Breast epithelium (tissue), 4 donors: Measurements from ENCODE around the gene KIF14. TPM values are rescaled to one million over a fixed set of nuclear protein-coding genes. Genes with fewer than 3 reads are reported as not detected.

Source experiments
- DNase-seq, 2 donors: peaks; one replicate each; pipeline ENCODE4 v3.0.0-alpha.2; 2019; ENCODE audit warnings: low spot score in 2 of 2
- H3K27ac ChIP-seq, 2 donors: fragments of 200-600 bp; sonication (generic) in 1 of 2; one replicate each; pipeline ENCODE4 v1.5.1; 2016 to 2019; ENCODE audit warnings: mild to moderate bottlenecking in 1 of 2
- H3K27me3 ChIP-seq, 2 donors: fragments of 200-600 bp; sonication (generic) in 1 of 2; one replicate each; pipeline versions ENCODE4 v1.5.1 to v1.6.0; 2017 to 2019; ENCODE audit warnings: control low read depth in 1 of 2, mild to moderate bottlenecking in 1 of 2
- H3K36me3 ChIP-seq: fragments of 200-600 bp; one replicate; pipeline ENCODE4 v1.5.1; 2019
- H3K4me1 ChIP-seq, 2 donors: fragments of 200-600 bp; sonication (generic); one replicate each; pipeline ENCODE4 v1.5.1; 2016 to 2019; ENCODE audit warnings: control low read depth in 1 of 2
- H3K4me3 ChIP-seq, 3 donors: fragments of 200-600 bp; sonication (generic); 1 replicate in 2 of 3; 2 replicates in 1 of 3; pipeline ENCODE4 v1.5.1; 2016 to 2019; ENCODE audit warnings: mild to moderate bottlenecking in 3 of 3, moderate library complexity in 2 of 3
- H3K9me3 ChIP-seq, 2 donors: fragments of 200-600 bp; sonication (generic) in 1 of 2; one replicate each; pipeline ENCODE4 v1.5.1; 2016 to 2019; ENCODE audit warnings: control low read depth in 1 of 2
- POLR2A ChIP-seq: fragments of 450-650 bp; IDR thresholded peaks from one replicate; pipeline ENCODE4 v1.6.1; 2016; ENCODE audit warnings: antibody characterized with exemption, mild to moderate bottlenecking, moderate library complexity
- POLR2AphosphoS5 ChIP-seq, 3 donors: sonication (generic); formaldehyde crosslinking; IDR thresholded peaks; one replicate each; pipeline ENCODE4 v1.6.1; 2017; ENCODE audit warnings: antibody characterized with exemption in 3 of 3
- intact Hi-C: fragments of 100-400 bp; cut with DNase I; formaldehyde crosslinking; loops from one replicate; pipeline ENCODE4 v1.15.1; 2023; ENCODE audit warnings: low total_unique reads
- total RNA-seq, 3 donors: library from RNA; depleted of rRNA; stranded (reverse); fragments of >200 nt; gene quantifications; one replicate each; pipeline ENCODE4 v1.1.0, GENCODE V29; 2016
- TF ChIP-seq, protein P1 (sequence below), 3 donors: fragments of 450-650 bp; IDR thresholded peaks; one replicate each; pipeline ENCODE4 v1.5.1; 2016 to 2017; ENCODE audit warnings: antibody characterized with exemption in 3 of 3, mild to moderate bottlenecking in 3 of 3, moderate library complexity in 3 of 3

KIF14 gene
- total RNA-seq, 3 donors from 2014 or later = under 0.01 to 0.64 (median 0.29) TPM

DNA sequence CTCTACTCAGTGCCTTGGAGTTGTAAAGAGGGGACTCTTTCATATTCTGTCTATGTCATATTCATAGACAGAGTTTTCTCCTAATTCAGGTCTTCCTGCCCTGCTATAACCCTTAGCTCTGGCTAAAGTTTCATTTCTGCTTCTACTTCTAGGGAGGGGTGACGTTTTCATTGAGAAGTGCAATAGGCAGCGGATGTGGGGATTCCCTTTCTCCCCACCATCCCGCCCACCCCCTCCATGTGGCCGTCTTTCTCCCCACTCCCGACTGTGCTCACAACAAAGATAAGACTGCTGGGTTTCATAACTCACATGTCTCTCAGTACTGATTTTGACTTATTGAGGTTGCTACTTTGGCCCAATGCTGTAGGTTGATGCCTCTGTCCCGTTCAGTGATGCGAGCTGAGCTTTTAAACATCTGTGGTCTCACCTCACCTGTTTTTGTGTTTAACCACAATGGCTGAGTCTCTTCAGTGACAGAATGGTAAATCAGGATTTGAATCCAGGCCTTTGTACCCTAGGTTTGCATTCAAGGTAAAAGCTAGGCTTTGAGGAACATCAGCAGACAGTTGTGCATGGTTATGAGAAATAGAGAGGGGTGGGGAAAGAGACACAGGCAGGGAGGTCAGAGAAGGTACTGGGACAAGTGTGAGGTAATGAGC lies 7.8 kb upstream of the KIF14 start:
- TF ChIP-seq, protein P1, sequence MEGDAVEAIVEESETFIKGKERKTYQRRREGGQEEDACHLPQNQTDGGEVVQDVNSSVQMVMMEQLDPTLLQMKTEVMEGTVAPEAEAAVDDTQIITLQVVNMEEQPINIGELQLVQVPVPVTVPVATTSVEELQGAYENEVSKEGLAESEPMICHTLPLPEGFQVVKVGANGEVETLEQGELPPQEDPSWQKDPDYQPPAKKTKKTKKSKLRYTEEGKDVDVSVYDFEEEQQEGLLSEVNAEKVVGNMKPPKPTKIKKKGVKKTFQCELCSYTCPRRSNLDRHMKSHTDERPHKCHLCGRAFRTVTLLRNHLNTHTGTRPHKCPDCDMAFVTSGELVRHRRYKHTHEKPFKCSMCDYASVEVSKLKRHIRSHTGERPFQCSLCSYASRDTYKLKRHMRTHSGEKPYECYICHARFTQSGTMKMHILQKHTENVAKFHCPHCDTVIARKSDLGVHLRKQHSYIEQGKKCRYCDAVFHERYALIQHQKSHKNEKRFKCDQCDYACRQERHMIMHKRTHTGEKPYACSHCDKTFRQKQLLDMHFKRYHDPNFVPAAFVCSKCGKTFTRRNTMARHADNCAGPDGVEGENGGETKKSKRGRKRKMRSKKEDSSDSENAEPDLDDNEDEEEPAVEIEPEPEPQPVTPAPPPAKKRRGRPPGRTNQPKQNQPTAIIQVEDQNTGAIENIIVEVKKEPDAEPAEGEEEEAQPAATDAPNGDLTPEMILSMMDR (IDR thresholded peaks at IDR 0.05) = no peak
- no peak for TF ChIP-seq POLR2AphosphoS5 (IDR thresholded peaks at IDR 0.05)
- no peak for TF ChIP-seq POLR2A
- Histone ChIP-seq H3K27ac (no peak overlapping the region), H3K27me3 (no peaks in the 10 kb centered on the region), H3K36me3 (no peaks in the 10 kb centered on the region), H3K9me3 (no peaks in the 10 kb centered on the region), H3K4me1 (no peaks in the 10 kb centered on the region), H3K4me3 (no peak overlapping the region)
- intact Hi-C loops = no loop called here
- DNase-seq = no peak

DNA sequence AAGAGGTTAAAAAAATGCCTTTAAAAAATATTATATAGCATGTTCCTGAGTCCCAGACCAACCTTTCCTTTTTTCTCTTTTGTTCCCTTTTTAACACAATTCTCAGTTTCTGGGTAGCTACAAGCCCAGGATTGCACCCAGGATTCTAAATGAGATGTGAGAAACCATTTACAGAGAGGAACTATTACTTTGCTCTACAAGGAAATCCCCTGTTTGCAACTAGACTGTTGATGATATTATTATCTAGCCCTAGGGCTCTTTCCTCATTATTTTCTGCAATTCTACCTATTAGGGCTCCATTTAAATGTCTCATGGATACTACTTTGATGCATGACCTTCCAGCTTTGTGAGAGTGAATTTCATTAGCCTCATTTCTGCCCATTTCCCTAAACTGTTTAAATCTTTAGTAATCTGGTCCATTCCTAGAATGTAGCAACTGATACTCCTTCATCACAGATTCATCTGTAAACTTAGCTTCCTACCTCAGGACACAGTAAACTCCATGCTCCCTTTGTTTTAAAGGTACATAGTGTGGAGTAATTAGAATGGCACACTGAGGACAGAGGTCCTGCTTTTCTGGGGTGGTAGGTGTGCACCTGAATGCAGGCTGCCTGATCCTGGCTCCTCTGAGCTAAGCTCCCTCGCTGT lies 7.1 kb upstream of the KIF14 start:
- DNase-seq = no peak
- intact Hi-C loops = no loop called here
- TF ChIP-seq POLR2A = no peak
- TF ChIP-seq POLR2AphosphoS5 (IDR thresholded peaks at IDR 0.05) = no peak
- TF ChIP-seq, protein P1 (IDR thresholded peaks at IDR 0.05) = no peak
- no peaks in the 10 kb centered on the region for H3K36me3 ChIP-seq
- H3K4me1 ChIP-seq = no peaks in the 10 kb centered on the region
- H3K27me3 ChIP-seq = no peaks in the 10 kb centered on the region
- no peaks in the 10 kb centered on the region for H3K9me3 ChIP-seq
- H3K4me3 ChIP-seq = no peak overlapping the region
- no peak overlapping the region for H3K27ac ChIP-seq

- Histone ChIP-seq H3K4me3 (no peak overlapping the region), H3K36me3 (no peaks in the 10 kb centered on the region), H3K4me1 (no peaks in the 10 kb centered on the region), H3K27me3 (no peaks in the 10 kb centered on the region), H3K9me3 (no peaks in the 10 kb centered on the region), H3K27ac (no peak overlapping the region)
- TF ChIP-seq, protein P1 (IDR thresholded peaks at IDR 0.05) = no peak
- TF ChIP-seq POLR2AphosphoS5 (IDR thresholded peaks at IDR 0.05) (no peak), POLR2A (no peak)
- no peak for DNase-seq
- intact Hi-C loops = no loop called here
These were observed 6.4 kb upstream of the KIF14 start for GRCh38 chr1:200626853-200627534.

DNA sequence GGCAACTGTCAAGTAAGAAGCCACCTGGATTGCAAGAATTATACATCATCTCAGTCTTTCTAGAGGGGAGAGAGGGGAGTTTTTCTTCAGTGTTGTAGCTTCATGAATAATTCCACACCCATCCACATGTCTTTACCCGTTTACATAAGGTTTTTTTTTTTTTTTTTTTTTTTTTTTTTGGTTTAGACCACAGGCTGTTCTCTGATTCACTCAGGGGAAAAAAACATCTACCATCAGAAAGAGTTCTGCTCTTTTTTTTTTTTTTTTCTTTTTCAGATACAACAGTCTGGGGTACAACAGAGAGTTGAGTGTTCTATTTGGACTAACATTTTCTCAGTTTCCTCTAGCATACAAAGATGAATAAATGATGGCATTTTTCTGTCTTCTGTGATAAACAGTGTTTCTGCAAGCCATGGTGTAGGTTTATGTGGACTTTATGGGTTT lies 4.9 kb upstream of the KIF14 start:
- intact Hi-C loops = no loop called here
- Histone ChIP-seq H3K4me1 (no peaks in the 10 kb centered on the region), H3K27me3 (no peaks in the 10 kb centered on the region), H3K36me3 (no peaks in the 10 kb centered on the region), H3K27ac (peak overlapping the region in 1 of 2 donors; percentile 33), H3K4me3 (no peak overlapping the region), H3K9me3 (no peaks in the 10 kb centered on the region)
- no peak for TF ChIP-seq POLR2A
- TF ChIP-seq POLR2AphosphoS5 (IDR thresholded peaks at IDR 0.05) = no peak
- TF ChIP-seq, protein P1 (IDR thresholded peaks at IDR 0.05) = no peak
- DNase-seq = no peak
